Panc1 (cell line): ENCODE data around the gene RAB6D. TPM values are rescaled to one million over a fixed set of nuclear protein-coding genes. Genes with fewer than 3 reads are reported as not detected.
"Not testable (repeated sequence)": the region's sequence is repeated elsewhere in the genome, so short reads cannot be mapped to it uniquely, and the experiment has no call there.

Source experiments
- ATAC-seq: fragments of 200-7000 bp; cut with Tn5 transposase; 2 replicates; pipeline ENCODE4 v1.9.1; 2020; ENCODE audit warnings: mild to moderate bottlenecking, moderate library complexity
- BruUV-seq: library from RNA; stranded (reverse); fragments of 400-500 nt; replicated peaks from 2 replicates; lab custom pipeline; 2021; lab: Mats Ljungman, UMichigan
- CTCF ChIA-PET: fragments of 300-600 bp; sonication (Branson Sonifier 250); formaldehyde crosslinking; loops from one replicate; lab custom pipeline; 2022; ENCODE audit warnings: antibody characterized with exemption; lab: Charles Lee
- POLR2A ChIA-PET: fragments of 300-600 bp; sonication (Branson Sonifier 250); formaldehyde crosslinking; loops from one replicate; lab custom pipeline; 2022; ENCODE audit warnings: antibody characterized with exemption; lab: Charles Lee
- DNase-seq: peaks from one replicate; pipeline ENCODE4 v3.0.0-alpha.2; 2010; ENCODE audit warnings: low read depth, low spot score
- H3K27ac ChIP-seq: 2 replicates; pipeline ENCODE4 v1.5.1; 2011; ENCODE audit warnings: mild to moderate bottlenecking, low read length, inconsistent platforms
- H3K27me3 ChIP-seq: fragments of 200-500 bp; sonication (Bioruptor generic); 2 replicates; pipeline ENCODE4 v1.6.0; 2014; ENCODE audit warnings: low read length, inconsistent platforms; ENCODE audit not compliant: control insufficient read depth, insufficient read depth
- H3K36me3 ChIP-seq: fragments of 200-500 bp; sonication (Bioruptor generic); 2 replicates; pipeline ENCODE4 v1.5.1; 2014; ENCODE audit warnings: inconsistent platforms, mild to moderate bottlenecking, low read length, moderate library complexity; ENCODE audit not compliant: control insufficient read depth, insufficient read depth
- H3K4me1 ChIP-seq: 2 replicates; pipeline ENCODE4 v1.5.1; 2011; ENCODE audit warnings: inconsistent platforms, mild to moderate bottlenecking, low read length, moderate library complexity; ENCODE audit not compliant: control insufficient read depth, insufficient read depth
- H3K4me3 ChIP-seq, 2 experiments: 2 replicates each; pipeline ENCODE4 v1.5.1; 2011 to 2012; ENCODE audit warnings: low read depth in 2 of 2, low read length in 2 of 2, mild to moderate bottlenecking in 2 of 2, inconsistent platforms in 1 of 2, moderate library complexity in 1 of 2
- H3K9me3 ChIP-seq: fragments of 200-500 bp; sonication (Bioruptor generic); 2 replicates; pipeline ENCODE4 v1.5.1; 2014; ENCODE audit warnings: low read depth, mild to moderate bottlenecking, inconsistent platforms, low read length, moderate library complexity; ENCODE audit not compliant: control insufficient read depth, insufficient read depth
- SIN3A ChIP-seq: IDR thresholded peaks from 2 replicates; pipeline ENCODE4 v1.6.1; 2012; ENCODE audit warnings: low read depth, mild to moderate bottlenecking, low read length, moderate library complexity, borderline replicate concordance; ENCODE audit not compliant: insufficient read depth
- TCF7L2 ChIP-seq: IDR thresholded peaks from 2 replicates; pipeline ENCODE4 v1.6.1; 2011; ENCODE audit warnings: mild to moderate bottlenecking, low read depth, low read length, inconsistent platforms
- in situ Hi-C: cut with HindIII; loops from 2 replicates; pipeline ENCODE4 v1.10.0; 2016; ENCODE audit warnings: low sequenced_read_pairs, low pct_unique_long_range_greater_than_20kb
- intact Hi-C: fragments of 100-400 bp; cut with micrococcal nuclease; formaldehyde crosslinking; loops from one replicate; pipeline ENCODE4 v1.10.0; 2022; ENCODE audit not compliant: unreplicated experiment
- total RNA-seq: library from RNA; stranded (reverse); gene quantifications from one replicate; pipeline ENCODE4 v1.2.1, GENCODE V29; 2021; ENCODE audit not compliant: unreplicated experiment
- TF ChIP-seq, protein P1 (sequence below): fragments of 450-650 bp; IDR thresholded peaks from 2 replicates; pipeline ENCODE4 v1.5.1; 2017; ENCODE audit warnings: mild to moderate bottlenecking

Gene RAB6D
- total RNA-seq, 1 experiment from 2014 or later, result not detected

DNA sequence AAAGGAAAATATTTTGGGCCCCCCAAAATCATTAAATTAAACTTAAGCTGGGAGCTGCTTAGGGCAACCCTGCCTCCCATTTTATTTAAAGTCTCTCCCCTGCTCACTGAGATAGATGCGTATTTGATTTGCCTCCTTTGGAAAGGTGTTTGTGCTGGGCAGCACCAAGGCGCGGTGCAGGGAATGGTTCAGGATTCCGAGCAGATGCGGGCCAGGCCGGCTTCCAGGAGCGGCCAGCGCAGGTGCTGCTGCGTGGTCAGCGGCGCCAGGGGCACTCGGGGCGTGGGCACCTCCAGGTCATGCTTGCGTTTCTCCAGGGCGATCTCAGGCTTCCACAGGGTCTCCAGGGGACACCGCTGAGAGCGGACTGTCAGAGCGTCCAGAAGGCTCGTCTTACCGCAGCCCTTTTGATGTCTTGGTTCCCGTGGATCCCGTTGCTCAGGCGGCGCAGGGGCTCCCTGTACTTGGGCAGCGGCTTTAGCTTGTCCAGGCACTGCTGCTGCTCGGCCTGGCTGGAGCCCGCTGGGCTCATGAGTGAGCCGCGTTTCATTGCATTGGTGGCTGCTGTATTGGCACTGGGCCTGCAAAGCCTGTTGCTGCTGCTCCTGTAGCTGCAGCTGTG lies 31.2 kb upstream of the RAB6D start:
- in situ Hi-C loops, POLR2A ChIA-PET, intact Hi-C loops, H3K9me3 ChIP-seq, H3K27me3 ChIP-seq, DNase-seq, H3K27ac ChIP-seq, H3K4me1 ChIP-seq, H3K36me3 ChIP-seq, CTCF ChIA-PET, BruUV-seq: not testable (repeated sequence)
- H3K4me3 ChIP-seq, result peak overlapping the region; percentile 8 to 39; a peak in 3 of 4 replicates
- ATAC-seq, result peak; percentile 65
- 0 out of 2 replicates have a peak, but pooled peaks have one; percentile 32 for TF ChIP-seq TCF7L2

DNA sequence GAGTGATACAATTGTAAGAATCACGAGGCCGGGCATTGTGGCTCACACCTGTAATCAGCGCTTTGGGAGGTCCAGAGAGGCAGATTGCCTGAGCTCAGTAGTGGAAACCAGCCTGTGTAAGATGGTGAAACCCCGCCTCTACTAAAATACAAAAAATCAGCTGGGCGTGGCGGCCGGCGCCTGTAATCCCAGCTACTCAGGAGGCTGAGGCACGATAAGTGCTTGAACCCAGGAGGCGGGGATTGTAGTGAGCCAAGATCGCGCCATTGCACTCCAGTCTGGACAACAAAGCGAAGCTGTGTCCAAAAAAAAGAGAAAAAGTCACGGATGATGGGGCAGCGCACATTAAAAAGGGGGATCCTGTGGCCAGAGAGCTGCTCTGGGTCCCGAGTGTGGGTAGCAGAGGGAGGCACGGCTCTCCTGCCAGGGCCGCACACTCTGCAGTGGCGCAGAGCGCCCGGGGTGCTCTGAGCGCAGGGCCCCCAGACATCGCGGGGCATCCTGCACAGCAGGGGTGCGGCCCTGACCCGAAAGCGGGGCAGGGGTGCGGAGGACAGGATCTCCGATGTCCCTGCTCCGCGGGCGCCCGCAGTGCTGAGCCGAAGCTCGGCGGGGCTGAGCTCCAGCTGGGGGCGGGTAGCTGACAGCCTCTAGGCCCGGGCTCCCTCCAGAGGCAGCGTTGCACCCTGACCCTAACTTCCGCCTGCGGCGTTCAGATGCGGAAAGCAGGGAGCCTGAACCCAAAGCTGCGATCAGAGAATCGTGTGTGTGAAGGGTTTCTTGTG lies 30.4 kb upstream of the RAB6D start:
- no peaks in the 10 kb centered on the region for H3K36me3 ChIP-seq
- H3K4me3 ChIP-seq, result peak overlapping the region; percentile 8 to 39
- H3K4me1 ChIP-seq, result no peaks in the 10 kb centered on the region
- in situ Hi-C loops, result no loop called here
- CTCF ChIA-PET, result interaction anchor here (0.5 kb wide), 1 partner anchor 31 kb away, joined by 4 read pairs; no protein-coding TSS in a partner anchor
- POLR2A ChIA-PET, result no interaction called here
- BruUV-seq, result no TSS peak
- intact Hi-C loops, result no loop called here
- TF ChIP-seq SIN3A, result no peak
- TF ChIP-seq, protein P1, sequence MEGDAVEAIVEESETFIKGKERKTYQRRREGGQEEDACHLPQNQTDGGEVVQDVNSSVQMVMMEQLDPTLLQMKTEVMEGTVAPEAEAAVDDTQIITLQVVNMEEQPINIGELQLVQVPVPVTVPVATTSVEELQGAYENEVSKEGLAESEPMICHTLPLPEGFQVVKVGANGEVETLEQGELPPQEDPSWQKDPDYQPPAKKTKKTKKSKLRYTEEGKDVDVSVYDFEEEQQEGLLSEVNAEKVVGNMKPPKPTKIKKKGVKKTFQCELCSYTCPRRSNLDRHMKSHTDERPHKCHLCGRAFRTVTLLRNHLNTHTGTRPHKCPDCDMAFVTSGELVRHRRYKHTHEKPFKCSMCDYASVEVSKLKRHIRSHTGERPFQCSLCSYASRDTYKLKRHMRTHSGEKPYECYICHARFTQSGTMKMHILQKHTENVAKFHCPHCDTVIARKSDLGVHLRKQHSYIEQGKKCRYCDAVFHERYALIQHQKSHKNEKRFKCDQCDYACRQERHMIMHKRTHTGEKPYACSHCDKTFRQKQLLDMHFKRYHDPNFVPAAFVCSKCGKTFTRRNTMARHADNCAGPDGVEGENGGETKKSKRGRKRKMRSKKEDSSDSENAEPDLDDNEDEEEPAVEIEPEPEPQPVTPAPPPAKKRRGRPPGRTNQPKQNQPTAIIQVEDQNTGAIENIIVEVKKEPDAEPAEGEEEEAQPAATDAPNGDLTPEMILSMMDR, result peak; percentile 17; the same call in 1 of the 2 replicates
- no peak overlapping the region for H3K27ac ChIP-seq
- no peak for DNase-seq
- ATAC-seq, result peak; percentile 84
- H3K27me3 ChIP-seq, result 0 out of 2 replicates have a peak, but pooled peaks cover 2% of the 10 kb centered on the region
- H3K9me3 ChIP-seq, result no peaks in the 10 kb centered on the region

DNA sequence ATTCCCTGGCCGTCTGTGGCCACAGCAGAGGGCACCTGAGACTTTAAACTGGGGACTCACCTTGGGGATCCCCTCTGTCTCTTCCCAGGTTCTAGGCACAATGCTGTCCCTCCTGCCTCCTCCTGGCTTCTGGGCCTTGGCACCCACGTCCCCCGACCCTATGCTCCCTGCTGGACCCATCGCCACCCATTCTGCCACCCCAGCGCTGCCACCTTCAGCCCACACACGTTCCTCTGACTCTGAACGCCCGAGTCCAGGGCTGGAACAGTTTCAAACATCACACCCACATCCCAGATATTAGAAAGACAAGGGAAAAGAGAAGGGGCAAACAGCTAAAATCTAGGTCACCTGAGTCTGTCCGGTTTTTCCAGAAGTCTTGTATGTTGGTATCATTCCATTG lies 28.0 kb upstream of the RAB6D start:
- CTCF ChIA-PET, intact Hi-C loops, H3K4me1 ChIP-seq, BruUV-seq, POLR2A ChIA-PET, H3K27ac ChIP-seq, H3K36me3 ChIP-seq, DNase-seq, H3K27me3 ChIP-seq, in situ Hi-C loops, H3K9me3 ChIP-seq, ATAC-seq, H3K4me3 ChIP-seq: not testable (repeated sequence)

DNA sequence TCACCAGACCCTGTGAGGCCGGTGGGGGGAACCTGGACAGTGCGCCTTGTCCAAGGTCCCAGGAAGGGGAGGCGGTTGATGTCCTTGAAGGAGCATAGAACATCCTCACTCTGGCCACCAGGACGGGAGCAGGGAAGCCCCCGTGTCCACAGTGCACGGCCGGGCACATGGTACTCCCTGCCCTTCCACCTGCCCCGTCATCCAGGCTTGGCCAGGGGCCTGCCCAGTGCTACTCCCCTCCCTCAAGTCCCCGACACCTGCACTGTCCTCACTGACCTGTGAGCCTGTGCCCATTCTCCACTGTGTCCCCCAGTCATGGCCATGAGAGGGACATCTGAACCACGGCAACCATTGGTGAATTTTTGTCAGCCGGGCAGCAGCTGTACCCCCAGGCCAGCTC lies 27.5 kb upstream of the RAB6D start:
- in situ Hi-C loops, H3K36me3 ChIP-seq, H3K27me3 ChIP-seq, H3K4me3 ChIP-seq, BruUV-seq, DNase-seq, ATAC-seq, H3K27ac ChIP-seq, CTCF ChIA-PET, H3K9me3 ChIP-seq, intact Hi-C loops, H3K4me1 ChIP-seq, POLR2A ChIA-PET: not testable (repeated sequence)

DNA sequence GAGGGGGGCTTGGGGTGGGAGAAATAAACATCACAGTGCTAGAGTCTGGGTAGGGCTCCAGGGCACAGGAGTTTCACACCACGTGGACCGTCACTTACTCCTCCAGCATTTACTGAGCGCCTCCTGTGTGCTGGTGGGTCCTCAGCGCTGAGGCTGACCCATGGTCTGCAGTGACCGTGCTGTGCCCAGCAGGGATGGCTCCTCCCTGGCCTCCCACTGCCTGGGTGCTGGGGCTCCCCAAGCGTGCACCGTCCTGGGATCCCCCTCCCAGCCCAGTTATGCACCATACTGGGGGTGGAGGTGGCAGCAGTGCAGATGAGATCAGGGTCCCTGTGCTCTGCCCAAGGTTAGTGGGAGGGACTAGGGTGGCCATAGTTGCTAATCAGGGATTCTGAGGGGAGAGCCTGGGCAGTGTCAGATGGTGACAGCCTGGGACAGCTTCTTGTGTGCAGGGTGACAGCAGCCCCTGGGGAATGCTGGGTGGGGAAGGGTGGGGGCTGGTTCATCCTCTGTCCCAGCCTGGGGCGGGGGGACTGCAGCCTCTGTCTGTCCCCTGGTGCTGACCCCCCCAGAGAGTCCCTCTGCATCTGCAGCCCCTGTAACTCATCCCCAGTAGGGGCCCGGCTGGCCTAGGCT lies 26.6 kb upstream of the RAB6D start:
- ATAC-seq, H3K4me1 ChIP-seq, intact Hi-C loops, H3K27ac ChIP-seq, H3K9me3 ChIP-seq, DNase-seq, POLR2A ChIA-PET, in situ Hi-C loops, CTCF ChIA-PET, H3K4me3 ChIP-seq, H3K36me3 ChIP-seq, H3K27me3 ChIP-seq, BruUV-seq: not testable (repeated sequence)
